Activated T-helper 1 cell treated with anti-CD3 and anti-CD28 coated beads, Interleukin-12 subunit alpha, Interleukin-12 subunit beta, Interleukin-2, Interleukin-4 antibody, amounts not matched to agents 30 ng/mL and 10 ng/mL and 1 ng/mL, durations not matched to agents 14 hours and 24 hours and 36 hours (primary cell): ENCODE measurements around the gene GSTO1. TPM values are rescaled to one million over a fixed set of nuclear protein-coding genes. Genes with fewer than 3 reads are reported as not detected.
A peak's percentile ranks its signal among the peaks of the same experiment; 100 is the strongest.

Experiments used
- DNase-seq: peaks from one replicate; pipeline ENCODE4 v3.0.0; 2021; ENCODE audit warnings: low spot score
- H3K27ac Mint-ChIP-seq: one replicate; pipeline ENCODE4 v1.8.0; 2021; ENCODE audit warnings: mild to moderate bottlenecking, mixed read lengths
- H3K27me3 Mint-ChIP-seq: one replicate; pipeline ENCODE4 v1.8.0; 2022; ENCODE audit warnings: mild to moderate bottlenecking, moderate library complexity, mixed read lengths; ENCODE audit not compliant: insufficient read depth
- H3K36me3 Mint-ChIP-seq: one replicate; pipeline ENCODE4 v1.8.0; 2021; ENCODE audit warnings: low read depth, mixed read lengths
- H3K4me1 Mint-ChIP-seq: one replicate; pipeline ENCODE4 v1.8.0; 2021; ENCODE audit warnings: low read depth, mixed read lengths
- H3K4me3 Mint-ChIP-seq: one replicate; pipeline ENCODE4 v1.8.0; 2021; ENCODE audit warnings: mild to moderate bottlenecking, moderate library complexity, mixed read lengths
- H3K9me3 Mint-ChIP-seq: one replicate; pipeline ENCODE4 v1.8.0; 2021; ENCODE audit warnings: mixed read lengths
- intact Hi-C: fragments of 100-400 bp; cut with micrococcal nuclease; formaldehyde crosslinking; loops from one replicate; pipeline ENCODE4 v1.15.1; 2024
- total RNA-seq: library from RNA; stranded (reverse); gene quantifications from 2 replicates; pipeline ENCODE4 v1.2.3, GENCODE V29; 2022

GSTO1 gene
- total RNA-seq, 1 donor from 2014 or later: 125 TPM

GRCh38 chr10:104304356-104304745, 49.7 kb downstream of the GSTO1 start:
- intact Hi-C loops: no loop called here
- Mint-ChIP-seq H3K4me3 (no peak overlapping the region), H3K27me3 (peaks cover 2% of the 10 kb centered on the region)

GRCh38 chr10:104304927-104305326, 50.2 kb downstream of the GSTO1 start:
- peaks cover 15% of the 10 kb centered on the region for H3K9me3 Mint-ChIP-seq
- H3K4me1 Mint-ChIP-seq: peaks cover 79% of the 10 kb centered on the region
- intact Hi-C loops: loop anchor here (1.0 kb wide), 2 partner anchors 14 to 45 kb away; no protein-coding TSS in a partner anchor

More at GRCh38 chr10:104304356-104304745, 49.7 kb downstream of the GSTO1 start:
- Mint-ChIP-seq H3K4me1 (peaks cover 79% of the 10 kb centered on the region), H3K36me3 (peaks cover 28% of the 10 kb centered on the region), H3K27ac (no peak overlapping the region), H3K9me3 (peaks cover 15% of the 10 kb centered on the region)
- no peak for DNase-seq

GRCh38 chr10:104306897-104307296, 52.2 kb downstream of the GSTO1 start:
- no peak for DNase-seq
- Mint-ChIP-seq H3K27me3 (peaks cover 2% of the 10 kb centered on the region), H3K27ac (no peak overlapping the region), H3K4me3 (no peak overlapping the region), H3K9me3 (peaks cover 12% of the 10 kb centered on the region), H3K4me1 (peaks cover 76% of the 10 kb centered on the region), H3K36me3 (peaks cover 35% of the 10 kb centered on the region)
- intact Hi-C loops: no loop called here

More at GRCh38 chr10:104304927-104305326, 50.2 kb downstream of the GSTO1 start:
- DNase-seq: no peak
- Mint-ChIP-seq H3K27me3 (peaks cover 2% of the 10 kb centered on the region), H3K4me3 (no peak overlapping the region), H3K36me3 (peaks cover 30% of the 10 kb centered on the region), H3K27ac (no peak overlapping the region)

- H3K4me3 Mint-ChIP-seq: peak overlapping the region; percentile 46
- no peak for DNase-seq
- intact Hi-C loops: loop anchor here (1.0 kb wide), 3 partner anchors 15 to 30 kb away; partner anchors contain the start of gene ITPRIP
- H3K36me3 Mint-ChIP-seq: peaks cover 39% of the 10 kb centered on the region
- H3K9me3 Mint-ChIP-seq: peaks cover 9% of the 10 kb centered on the region
- peak overlapping the region; percentile 32 for H3K27ac Mint-ChIP-seq
- H3K4me1 Mint-ChIP-seq: peaks cover 82% of the 10 kb centered on the region
- H3K27me3 Mint-ChIP-seq: peaks cover 2% of the 10 kb centered on the region
Measured at GRCh38 chr10:104307576-104308438, 53.1 kb downstream of the GSTO1 start.

GRCh38 chr10:104308439-104308903, 53.8 kb downstream of the GSTO1 start:
- peaks cover 4% of the 10 kb centered on the region for H3K9me3 Mint-ChIP-seq
- peak overlapping the region; percentile 46 for H3K4me3 Mint-ChIP-seq
- H3K27ac Mint-ChIP-seq: peak overlapping the region; percentile 32
- peaks cover 34% of the 10 kb centered on the region for H3K36me3 Mint-ChIP-seq
- peaks cover 76% of the 10 kb centered on the region for H3K4me1 Mint-ChIP-seq
- peak; percentile 34 for DNase-seq
- H3K27me3 Mint-ChIP-seq: peaks cover 2% of the 10 kb centered on the region
- intact Hi-C loops: loop anchor here (1.0 kb wide), 3 partner anchors 15 to 30 kb away; partner anchors contain the start of gene ITPRIP

- no peak for DNase-seq
- Mint-ChIP-seq H3K27ac (no peak overlapping the region), H3K27me3 (peaks cover 2% of the 10 kb centered on the region), H3K36me3 (peaks cover 37% of the 10 kb centered on the region), H3K4me3 (no peak overlapping the region), H3K9me3 (no peaks in the 10 kb centered on the region), H3K4me1 (peaks cover 68% of the 10 kb centered on the region)
- intact Hi-C loops: no loop called here
Measured at GRCh38 chr10:104309980-104310978, 55.6 kb downstream of the GSTO1 start.

GRCh38 chr10:104311184-104311720, 56.6 kb downstream of the GSTO1 start:
- intact Hi-C loops: no loop called here
- H3K9me3 Mint-ChIP-seq: no peaks in the 10 kb centered on the region
- H3K27me3 Mint-ChIP-seq: peaks cover 2% of the 10 kb centered on the region
- H3K4me3 Mint-ChIP-seq: no peak overlapping the region
- DNase-seq: no peak
- no peak overlapping the region for H3K27ac Mint-ChIP-seq
- peaks cover 40% of the 10 kb centered on the region for H3K36me3 Mint-ChIP-seq
- peaks cover 60% of the 10 kb centered on the region for H3K4me1 Mint-ChIP-seq

- Mint-ChIP-seq H3K4me3 (no peak overlapping the region), H3K27me3 (no peaks in the 10 kb centered on the region), H3K9me3 (no peaks in the 10 kb centered on the region), H3K36me3 (peaks cover 32% of the 10 kb centered on the region), H3K4me1 (peaks cover 53% of the 10 kb centered on the region), H3K27ac (no peak overlapping the region)
- no peak for DNase-seq
- intact Hi-C loops: no loop called here
Measured at GRCh38 chr10:104314591-104315485, 60.1 kb downstream of the GSTO1 start.

GRCh38 chr10:104315486-104315921, 60.8 kb downstream of the GSTO1 start:
- no peaks in the 10 kb centered on the region for H3K27me3 Mint-ChIP-seq
- H3K36me3 Mint-ChIP-seq: peaks cover 26% of the 10 kb centered on the region
- DNase-seq: no peak
- H3K4me1 Mint-ChIP-seq: peaks cover 52% of the 10 kb centered on the region
- no peaks in the 10 kb centered on the region for H3K9me3 Mint-ChIP-seq
- no peak overlapping the region for H3K4me3 Mint-ChIP-seq
- intact Hi-C loops: no loop called here
- no peak overlapping the region for H3K27ac Mint-ChIP-seq

- Mint-ChIP-seq H3K4me1 (peaks cover 51% of the 10 kb centered on the region), H3K27ac (no peak overlapping the region), H3K9me3 (no peaks in the 10 kb centered on the region), H3K4me3 (no peak overlapping the region), H3K36me3 (peaks cover 22% of the 10 kb centered on the region), H3K27me3 (no peaks in the 10 kb centered on the region)
- intact Hi-C loops: no loop called here
- DNase-seq: no peak
Measured at GRCh38 chr10:104316321-104317099, 61.8 kb downstream of the GSTO1 start.
